ENCODE measurements around the gene TEAD4.
"Not testable (repeated sequence)": the region's sequence is repeated elsewhere in the genome, so short reads cannot be mapped to it uniquely, and the experiment has no call there.

The TEAD4 gene

DNA sequence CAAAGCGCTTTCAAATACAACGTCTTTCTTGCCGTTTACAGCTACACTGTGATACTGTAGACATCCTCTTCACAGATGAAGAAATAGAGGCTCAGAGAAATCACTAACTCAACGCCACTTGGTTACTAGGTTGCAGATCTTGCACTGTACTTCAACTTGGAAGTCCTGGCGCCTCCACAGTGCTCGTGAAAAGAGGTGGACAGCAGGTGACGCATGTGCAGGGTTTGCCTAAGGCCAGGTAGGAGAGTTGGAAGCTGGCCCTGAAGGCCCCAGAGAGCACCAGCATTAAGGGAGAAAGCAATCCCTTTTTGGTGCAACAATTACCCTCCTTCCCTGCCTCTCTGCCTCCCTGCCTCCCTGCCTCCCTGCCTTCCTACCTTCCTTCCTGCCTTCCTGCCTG lies 95.2 kb downstream of the TEAD4 start:
- DNase-seq, result no peak

DNA sequence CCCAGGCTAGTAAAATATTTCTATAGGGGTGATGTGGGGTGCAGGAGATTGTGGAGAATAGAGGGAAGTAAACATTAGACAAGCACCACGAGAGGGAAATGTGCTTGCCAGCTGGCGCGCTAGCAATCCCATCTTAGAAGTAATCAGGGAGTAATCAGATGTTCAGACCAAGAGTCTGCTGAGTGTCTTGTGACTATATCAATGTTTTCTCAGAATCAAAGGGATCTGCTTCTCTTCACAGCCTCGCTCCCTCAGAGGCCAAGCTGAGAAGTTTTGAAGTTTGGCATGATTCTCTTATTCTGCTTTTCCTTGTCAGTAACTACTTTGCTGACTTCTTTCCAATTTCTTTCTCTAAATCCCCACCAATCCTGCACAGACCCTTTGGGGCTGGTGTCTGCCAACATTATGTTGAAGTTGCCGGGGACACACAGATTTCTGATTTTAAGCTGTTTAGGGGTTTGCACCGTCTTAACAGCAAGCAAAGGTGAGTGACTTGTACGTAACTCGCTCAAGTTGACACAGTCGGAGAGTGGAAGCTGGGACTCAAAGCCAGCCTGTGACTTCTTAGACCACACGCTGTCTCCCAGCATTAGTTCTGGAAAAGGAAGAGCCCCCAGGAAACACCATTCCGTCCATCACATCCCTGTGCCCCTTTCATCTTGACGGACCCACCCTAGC lies 96.0 kb downstream of the TEAD4 start:
- no peak for DNase-seq

GRCh38 chr12:3055704-3056467 lies 96.7 kb downstream of the TEAD4 start:
- DNase-seq, result no peak

GRCh38 chr12:3061059-3061458 lies 101.9 kb downstream of the TEAD4 start:
- no peak for DNase-seq

- no peak for DNase-seq
Measured at GRCh38 chr12:3061501-3062215, 102.5 kb downstream of the TEAD4 start.

DNA sequence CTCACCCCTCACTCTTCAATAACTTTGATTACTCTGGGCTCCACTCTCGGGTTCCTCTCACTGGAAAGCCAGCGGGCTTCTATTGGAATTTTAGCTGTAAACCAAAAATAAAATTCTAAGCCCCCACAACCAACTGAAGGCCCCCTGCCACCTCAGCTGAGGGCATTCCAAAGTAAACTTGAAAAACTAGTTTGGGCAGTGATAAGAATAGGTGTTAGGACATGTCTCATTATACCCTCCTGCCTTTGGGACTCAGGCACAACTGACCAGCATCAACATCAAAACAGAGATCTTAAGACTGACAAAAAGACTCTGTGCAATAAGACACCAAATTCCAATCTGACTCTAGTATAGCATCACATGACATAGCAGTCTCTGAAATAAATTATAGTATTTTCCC lies 106.1 kb downstream of the TEAD4 start:
- DNase-seq, result no peak

DNA sequence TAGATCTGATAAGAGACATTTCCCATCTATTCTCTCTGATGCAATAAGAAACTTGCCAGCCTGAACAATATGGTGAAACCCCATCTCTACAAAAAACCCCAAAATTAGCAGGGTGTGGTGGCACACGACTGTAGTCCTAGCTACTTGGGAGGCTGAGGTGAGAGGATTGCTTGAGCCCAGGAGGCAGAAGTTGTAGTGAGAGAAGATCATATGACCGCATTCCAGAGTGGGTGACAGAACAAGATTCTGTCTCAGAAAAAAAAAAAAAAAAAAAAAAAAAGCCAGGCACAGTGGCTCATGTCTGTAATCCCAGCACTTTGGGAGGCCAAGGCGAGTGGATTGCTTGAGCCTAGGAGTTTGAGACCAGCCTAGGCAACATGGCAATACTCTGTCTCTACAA lies 106.6 kb downstream of the TEAD4 start:
- DNase-seq, result not testable (repeated sequence)

DNA sequence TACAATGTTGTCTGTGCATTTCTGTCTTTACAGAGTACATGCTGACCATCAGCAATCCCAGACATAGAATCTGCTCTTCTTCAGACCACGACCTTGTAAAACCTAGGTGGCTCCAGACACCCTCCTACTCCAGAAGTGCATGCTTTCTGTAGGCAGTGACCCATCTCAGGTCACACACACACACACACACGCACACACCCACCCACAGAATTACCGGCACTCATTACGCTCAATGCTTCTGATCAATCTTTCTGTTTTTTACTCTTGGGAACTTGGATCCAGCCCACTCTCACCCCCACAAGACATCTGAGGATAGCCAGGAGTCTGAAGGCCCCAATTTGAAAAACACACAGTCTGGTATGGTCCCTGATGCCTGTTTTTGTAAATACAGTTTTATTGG lies 110.5 kb downstream of the TEAD4 start:
- DNase-seq, result no peak

DNA sequence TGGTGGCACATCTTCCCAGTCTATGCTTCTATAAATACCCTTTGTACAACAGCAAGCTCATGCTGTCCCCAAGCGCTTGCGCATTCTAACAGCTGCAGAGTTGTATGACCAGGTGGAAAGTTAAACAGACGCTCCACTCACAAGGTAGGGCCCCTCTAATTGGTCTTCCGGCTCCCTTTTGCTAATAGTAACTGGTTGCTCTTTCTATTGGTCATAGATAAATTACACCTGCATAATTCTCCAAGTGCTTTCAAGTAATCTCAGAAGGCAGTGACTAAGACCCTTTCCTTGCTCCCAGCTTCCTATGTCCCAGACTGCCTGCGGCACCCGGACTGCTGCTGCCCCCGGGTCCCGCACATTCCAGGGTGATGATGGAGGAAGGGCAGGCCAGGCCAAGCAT lies 111.9 kb downstream of the TEAD4 start:
- DNase-seq, result peak; percentile 35

- no peak for DNase-seq
Measured at GRCh38 chr12:3071710-3072109, 112.5 kb downstream of the TEAD4 start.

DNA sequence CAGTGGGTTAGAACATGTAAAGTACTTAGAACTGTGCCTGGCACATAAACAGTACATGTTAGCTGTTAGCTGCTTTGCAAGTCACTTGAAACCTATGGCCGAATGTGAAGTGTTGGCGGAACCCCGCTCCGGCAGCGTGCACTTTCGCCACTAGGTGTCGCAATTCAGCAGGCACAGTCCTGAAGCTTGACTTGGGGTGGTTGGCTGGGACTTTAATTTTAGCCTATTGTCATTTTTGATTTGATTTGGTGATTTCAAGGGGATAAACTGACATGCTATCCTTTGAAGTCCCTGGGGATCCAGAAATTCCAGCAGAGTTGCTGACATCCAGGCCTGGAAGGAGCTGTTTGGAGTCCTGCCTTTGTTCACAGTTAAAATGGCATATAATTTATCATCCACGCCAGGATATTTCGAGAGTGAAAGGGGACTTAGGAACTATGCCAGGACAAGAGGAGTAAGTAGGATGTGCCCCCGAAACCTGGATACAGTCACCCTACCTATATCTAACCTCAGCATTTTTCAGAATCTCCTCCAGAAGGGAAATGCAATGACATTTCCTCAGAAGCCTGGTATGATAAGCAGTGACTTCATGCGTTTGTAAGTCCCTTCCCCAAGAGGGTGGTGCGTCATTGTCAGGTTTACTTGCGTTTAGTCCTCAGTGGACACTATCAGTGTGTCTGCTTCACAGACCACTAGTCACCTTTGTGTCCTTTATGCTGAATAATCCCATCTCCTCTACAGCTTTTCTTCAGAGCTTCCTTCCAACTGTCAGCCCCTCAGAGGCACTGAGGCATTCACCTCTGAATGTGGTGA lies 114.4 kb downstream of the TEAD4 start:
- peak; percentile 41 for DNase-seq

GRCh38 chr12:3075315-3075714 lies 116.1 kb downstream of the TEAD4 start:
- no peak for DNase-seq

- peak; percentile 38 for DNase-seq
Measured at GRCh38 chr12:3076730-3077571, 117.8 kb downstream of the TEAD4 start, which contains the start of gene TSPAN9. TSS of gene TSPAN9 (plus strand) at chr12:3077379. CDS start at chr12:3201194, 123,815 bp downstream.

DNA sequence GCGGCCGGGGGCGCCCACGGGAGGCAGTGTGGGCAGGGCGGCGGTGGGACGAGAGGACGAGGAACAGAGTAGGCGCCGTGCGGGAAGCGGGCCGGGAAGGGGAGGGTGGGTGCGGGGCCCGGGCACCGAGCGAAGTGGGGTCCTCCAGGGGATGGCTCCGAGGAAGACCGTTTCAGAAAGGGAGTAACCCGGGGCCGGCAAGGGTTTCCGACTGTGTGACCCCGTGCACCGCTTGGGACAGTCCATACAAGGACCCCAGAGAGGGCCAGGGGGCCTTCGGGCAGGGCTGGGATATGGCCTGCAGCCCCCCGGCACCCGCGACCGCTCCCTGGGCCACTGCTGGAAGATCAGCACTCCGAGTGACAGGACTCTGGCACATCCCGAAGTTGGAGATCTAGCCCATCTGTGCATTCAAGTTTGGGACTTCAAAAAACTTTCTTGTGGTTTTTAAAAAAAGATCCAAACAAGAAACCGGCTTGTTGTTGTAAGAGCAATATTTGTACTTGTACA lies 118.4 kb downstream of the TEAD4 start:
- DNase-seq, result no peak

DNA sequence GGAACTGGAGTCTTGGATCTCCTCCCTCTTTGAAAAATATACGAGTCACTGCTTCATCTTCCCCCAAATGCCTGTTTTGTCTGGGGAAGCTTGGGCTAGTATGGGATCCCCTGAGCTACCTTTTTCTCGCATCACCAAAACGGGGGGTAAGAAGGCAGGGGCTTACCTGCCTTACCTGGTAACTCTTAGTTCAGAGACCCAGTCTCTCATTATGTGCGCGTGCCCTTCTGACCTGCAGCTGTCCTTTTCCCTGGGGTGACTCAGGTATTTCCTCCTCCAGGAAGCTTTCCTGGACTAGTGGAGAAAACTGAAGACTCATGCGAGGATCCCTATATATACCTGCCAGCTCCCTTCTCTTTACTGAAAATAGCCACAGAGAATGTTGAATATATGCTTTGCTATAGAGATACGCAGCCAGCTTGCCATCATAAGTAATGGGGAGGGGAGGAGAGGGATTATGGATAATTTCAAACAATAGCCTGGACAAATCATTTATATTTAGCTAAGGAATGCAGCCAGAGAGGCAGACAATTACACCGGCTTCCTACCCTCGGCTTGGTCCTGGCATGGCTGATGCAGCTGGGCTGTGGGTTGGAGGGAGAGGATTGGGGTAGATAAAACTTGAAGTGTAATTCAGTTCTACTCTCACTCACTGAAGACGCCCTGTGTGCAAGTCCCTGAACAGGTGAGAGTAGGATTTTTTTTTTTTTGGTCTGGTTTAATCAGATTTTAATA lies 119.1 kb downstream of the TEAD4 start:
- no peak for DNase-seq

DNA sequence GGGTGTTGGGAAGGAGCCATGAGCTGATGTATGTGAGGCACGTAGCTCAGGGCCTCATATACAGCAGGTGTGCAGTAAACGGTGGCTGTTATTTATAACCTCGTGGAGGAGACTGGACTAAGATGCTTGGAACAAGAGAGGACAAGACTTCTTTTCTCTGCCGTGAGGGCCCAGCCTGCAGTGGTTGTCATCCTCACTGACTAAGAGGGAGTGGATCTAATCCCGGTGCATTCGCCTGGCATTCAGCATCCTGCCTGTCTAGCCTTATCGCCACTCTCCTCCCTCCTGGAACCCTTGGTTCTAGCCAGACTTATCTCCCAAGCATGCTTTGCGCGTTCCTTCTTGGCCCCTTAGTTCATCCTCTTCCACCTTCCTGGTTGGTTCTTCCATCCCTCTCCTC lies 121.9 kb downstream of the TEAD4 start:
- DNase-seq, result no peak

DNA sequence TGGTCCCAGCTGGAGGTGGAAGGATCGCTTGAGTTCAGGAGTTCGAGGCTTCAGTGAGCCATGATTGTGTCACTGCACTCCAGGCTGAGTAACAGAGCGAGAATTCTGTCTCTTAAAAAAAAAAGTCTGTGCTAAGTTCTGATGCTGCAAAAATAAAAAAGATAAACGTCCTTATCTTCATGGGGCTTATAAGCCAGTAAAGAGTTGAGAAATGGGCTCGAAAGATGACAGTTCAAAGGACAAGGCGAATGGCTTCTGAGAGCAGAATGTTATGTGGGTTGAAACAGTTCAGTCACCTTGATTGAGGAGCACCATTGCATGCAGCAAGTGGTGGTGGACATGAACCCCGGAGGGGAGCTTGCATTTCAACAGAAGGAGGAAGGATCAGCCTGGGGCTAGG lies 122.7 kb downstream of the TEAD4 start:
- DNase-seq, result no peak

- DNase-seq, result no peak
Measured at GRCh38 chr12:3083241-3083920, 124.2 kb downstream of the TEAD4 start.

- DNase-seq, result no peak
Measured at GRCh38 chr12:3083921-3084347, 124.7 kb downstream of the TEAD4 start.

- DNase-seq, result no peak
Measured at GRCh38 chr12:3084742-3085141, 125.5 kb downstream of the TEAD4 start.

Data from NCI-H510A (cell line).